ACC112 (cell line): Measurements from ENCODE around the gene GOLGA6B.
"Not testable (repeated sequence)": the region's sequence is repeated elsewhere in the genome, so short reads cannot be mapped to it uniquely, and the experiment has no call there.

Experiments used
- H2AFZ ChIP-seq: fragments of 200-600 bp; sonication (generic); one replicate; pipeline ENCODE4 v1.6.0; 2017; ENCODE audit warnings: antibody characterized with exemption, low read length; ENCODE audit not compliant: unreplicated experiment
- H3K27ac ChIP-seq: fragments of 200-600 bp; sonication (generic); 2 replicates; pipeline ENCODE4 v1.5.1; 2014; ENCODE audit warnings: low read depth, mild to moderate bottlenecking, antibody characterized with exemption, low read length, moderate library complexity
- H3K27me3 ChIP-seq: fragments of 200-600 bp; sonication (generic); 2 replicates; pipeline ENCODE4 v1.6.1; 2014; ENCODE audit warnings: mild to moderate bottlenecking, antibody characterized with exemption, low read length, moderate library complexity, mixed read lengths; ENCODE audit not compliant: insufficient read depth
- H3K36me3 ChIP-seq: fragments of 200-600 bp; sonication (generic); 2 replicates; pipeline ENCODE4 v1.6.1; 2016; ENCODE audit warnings: mild to moderate bottlenecking, antibody characterized with exemption, low read length, moderate library complexity, mixed read lengths; ENCODE audit not compliant: insufficient read depth
- H3K4me1 ChIP-seq: fragments of 200-600 bp; sonication (generic); one replicate; pipeline ENCODE4 v1.6.1; 2016; ENCODE audit warnings: low read length, mixed read lengths; ENCODE audit not compliant: insufficient read depth, unreplicated experiment, control insufficient read depth
- H3K4me3 ChIP-seq: fragments of 200-600 bp; sonication (generic); 2 replicates; pipeline ENCODE4 v1.5.1; 2014; ENCODE audit warnings: mild to moderate bottlenecking, low read depth, low read length
- H3K79me2 ChIP-seq: fragments of 200-600 bp; sonication (generic); one replicate; pipeline ENCODE4 v1.6.0; 2016; ENCODE audit warnings: low read length; ENCODE audit not compliant: control insufficient read depth, unreplicated experiment, insufficient read depth

Gene GOLGA6B

DNA sequence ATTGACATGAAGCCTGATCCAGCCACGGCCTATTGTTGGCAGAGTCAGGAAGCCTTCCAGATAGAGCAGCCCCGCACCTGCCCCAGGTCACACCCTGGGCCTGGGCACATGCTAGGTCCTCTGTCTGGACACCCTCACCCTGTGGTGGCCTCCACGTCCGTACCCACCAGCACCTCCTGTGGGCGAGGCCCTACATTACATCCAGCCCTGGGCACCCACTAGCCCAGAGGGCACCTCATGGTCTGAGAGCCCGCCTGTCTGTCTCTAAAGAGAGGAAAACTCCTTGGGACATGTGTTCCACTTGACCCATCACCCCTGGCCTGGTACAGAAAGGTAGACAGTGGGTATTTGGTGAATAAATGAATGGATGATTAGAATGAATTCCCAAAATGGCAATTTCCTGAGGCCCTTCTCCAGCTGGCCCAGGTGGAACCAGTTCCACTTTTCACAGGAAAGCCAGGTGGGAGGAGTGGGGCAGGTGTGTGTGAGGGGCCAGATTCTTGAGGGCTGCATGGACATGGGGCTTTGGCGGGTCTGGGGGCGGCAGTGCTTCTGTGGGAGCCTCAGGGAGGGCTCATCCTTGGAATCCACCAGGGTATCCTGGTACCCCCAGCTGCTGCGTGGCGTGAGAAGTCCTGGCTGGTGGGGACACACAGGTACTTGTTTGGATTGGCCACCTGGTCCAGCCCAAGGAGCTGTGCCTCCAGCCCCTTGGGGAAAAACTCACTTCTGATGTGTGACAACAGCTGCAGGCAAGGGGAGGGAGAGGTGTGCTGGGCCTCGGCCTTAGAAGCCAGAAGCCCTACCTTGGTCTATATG is 26.0 kb upstream of the GOLGA6B start:
- not testable (repeated sequence) for H3K79me2 ChIP-seq, H3K27me3 ChIP-seq, H2AFZ ChIP-seq, H3K27ac ChIP-seq, H3K36me3 ChIP-seq, H3K4me3 ChIP-seq, H3K4me1 ChIP-seq

GRCh38 chr15:72629068-72629570 is 25.4 kb upstream of the GOLGA6B start:
- not testable (repeated sequence) for H3K79me2 ChIP-seq, H2AFZ ChIP-seq, H3K27me3 ChIP-seq, H3K4me1 ChIP-seq, H3K27ac ChIP-seq, H3K4me3 ChIP-seq, H3K36me3 ChIP-seq

DNA sequence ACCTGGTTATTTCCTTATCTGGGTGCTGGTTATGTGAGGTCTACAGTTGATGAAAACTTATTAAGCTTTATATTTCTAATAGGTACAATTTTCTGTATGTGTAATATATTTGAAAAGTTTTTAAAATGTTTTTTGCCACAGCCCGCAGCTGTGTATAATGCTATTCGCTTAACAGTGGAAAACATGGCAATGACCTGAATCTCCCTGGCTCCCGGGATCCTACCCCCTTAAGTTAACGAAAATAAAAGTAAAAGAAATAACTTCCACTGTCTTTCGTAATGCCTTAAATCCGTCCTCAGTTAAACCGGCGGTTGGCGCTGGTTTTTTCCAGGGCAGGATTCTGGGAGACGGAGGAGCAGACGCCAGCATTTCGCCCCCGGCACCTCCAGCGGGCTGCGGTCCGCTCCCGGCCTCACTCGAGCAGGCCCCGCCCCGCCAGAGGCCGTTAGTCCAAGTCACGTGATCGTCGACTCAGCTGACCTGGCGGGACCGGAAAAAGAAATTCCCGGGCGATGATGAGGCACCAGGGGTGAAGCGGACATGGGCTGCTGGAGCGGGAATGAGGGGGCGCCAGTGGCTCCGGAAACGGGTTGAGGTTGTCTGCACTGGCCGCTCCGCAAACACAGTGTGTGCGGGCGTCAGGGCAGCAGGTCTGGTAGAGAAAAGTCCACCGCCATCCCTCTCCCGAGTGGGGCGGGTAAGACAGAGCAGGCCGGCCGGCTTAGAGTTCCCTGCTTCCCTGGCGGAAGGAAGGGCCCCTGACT is 17.8 kb upstream of the GOLGA6B start:
- 0 out of 2 replicates have a peak overlapping the region, but pooled peaks have one; percentile 54 for H3K4me3 ChIP-seq
- H3K27me3 ChIP-seq, H2AFZ ChIP-seq, H3K27ac ChIP-seq, H3K4me1 ChIP-seq, H3K36me3 ChIP-seq, H3K79me2 ChIP-seq: not testable (repeated sequence)

DNA sequence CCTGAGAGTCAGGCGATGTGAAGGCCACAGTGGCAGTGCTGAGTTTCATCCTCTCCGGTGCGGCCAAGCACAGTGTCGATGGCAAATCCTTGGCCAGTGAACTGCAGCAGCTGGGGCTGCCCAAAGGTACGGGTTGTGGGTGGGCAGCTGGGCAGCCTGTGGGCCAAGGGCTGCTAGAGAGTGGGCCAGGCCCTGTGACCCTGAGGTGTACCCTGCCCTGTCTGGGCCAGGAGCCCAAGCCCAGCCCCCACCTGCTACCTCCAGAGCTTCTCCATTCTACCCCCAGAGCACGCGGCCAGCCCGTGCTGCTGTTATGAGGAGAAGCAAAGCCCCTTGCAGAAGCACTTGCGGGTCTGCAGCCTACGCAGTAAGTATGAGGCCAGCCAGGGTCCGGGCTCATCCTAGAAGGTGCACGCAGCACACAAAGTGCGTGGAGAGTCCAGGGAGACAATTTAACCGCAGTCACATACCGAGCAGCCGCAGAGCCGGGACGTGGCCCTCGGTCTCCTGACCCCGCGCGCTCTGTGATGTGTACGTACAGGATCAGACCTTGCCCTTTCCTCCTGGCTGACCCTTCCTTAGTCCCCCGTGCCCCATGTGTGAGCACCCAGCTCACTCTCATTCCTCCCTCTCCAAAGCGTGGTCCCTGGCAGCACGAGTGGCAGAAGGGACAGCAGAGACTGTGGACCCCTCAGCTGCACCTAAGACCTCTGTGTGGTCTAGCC is 14.6 kb upstream of the GOLGA6B start:
- not testable (repeated sequence) for H3K27me3 ChIP-seq, H3K36me3 ChIP-seq, H3K4me3 ChIP-seq, H3K79me2 ChIP-seq, H2AFZ ChIP-seq, H3K27ac ChIP-seq, H3K4me1 ChIP-seq

- not testable (repeated sequence) for H2AFZ ChIP-seq, H3K79me2 ChIP-seq, H3K4me1 ChIP-seq, H3K36me3 ChIP-seq, H3K4me3 ChIP-seq, H3K27ac ChIP-seq, H3K27me3 ChIP-seq
Observed at GRCh38 chr15:72642271-72642670, 12.2 kb upstream of the GOLGA6B start.

- not testable (repeated sequence) for H3K27me3 ChIP-seq, H3K27ac ChIP-seq, H3K4me3 ChIP-seq, H3K79me2 ChIP-seq, H2AFZ ChIP-seq, H3K4me1 ChIP-seq, H3K36me3 ChIP-seq
Observed at GRCh38 chr15:72648631-72649253, 5.8 kb upstream of the GOLGA6B start.

DNA sequence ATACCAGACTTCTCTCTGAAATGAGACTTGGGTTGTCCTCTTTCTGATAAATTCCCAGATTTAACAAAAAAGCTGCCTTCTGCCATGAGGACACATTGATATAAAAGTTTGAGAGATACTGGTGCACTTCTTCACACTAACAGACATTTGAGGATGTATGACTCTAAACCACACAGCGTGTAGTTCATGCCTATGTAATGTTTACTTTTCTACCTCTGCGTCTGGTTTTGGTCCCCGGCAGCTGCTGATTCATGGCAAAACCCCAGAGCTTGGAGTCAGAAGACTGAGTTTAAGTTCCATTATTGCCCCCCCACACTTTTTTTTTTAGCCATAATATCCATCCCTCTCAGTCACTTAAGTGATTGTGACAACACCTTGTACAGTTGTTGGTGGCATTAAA is 1.5 kb downstream of the GOLGA6B start:
- H2AFZ ChIP-seq, H3K4me1 ChIP-seq, H3K4me3 ChIP-seq, H3K27me3 ChIP-seq, H3K36me3 ChIP-seq, H3K79me2 ChIP-seq, H3K27ac ChIP-seq: not testable (repeated sequence)

- not testable (repeated sequence) for H3K36me3 ChIP-seq, H3K27me3 ChIP-seq
Observed at GRCh38 chr15:72661081-72661480, 6.6 kb downstream of the GOLGA6B start.

GRCh38 chr15:72663931-72664330 is 9.4 kb downstream of the GOLGA6B start:
- H3K27me3 ChIP-seq, H3K27ac ChIP-seq, H3K4me1 ChIP-seq, H3K36me3 ChIP-seq, H2AFZ ChIP-seq, H3K4me3 ChIP-seq, H3K79me2 ChIP-seq: not testable (repeated sequence)

More at GRCh38 chr15:72661081-72661480, 6.6 kb downstream of the GOLGA6B start:
- H3K4me1 ChIP-seq, H3K79me2 ChIP-seq, H3K27ac ChIP-seq, H2AFZ ChIP-seq, H3K4me3 ChIP-seq: not testable (repeated sequence)

DNA sequence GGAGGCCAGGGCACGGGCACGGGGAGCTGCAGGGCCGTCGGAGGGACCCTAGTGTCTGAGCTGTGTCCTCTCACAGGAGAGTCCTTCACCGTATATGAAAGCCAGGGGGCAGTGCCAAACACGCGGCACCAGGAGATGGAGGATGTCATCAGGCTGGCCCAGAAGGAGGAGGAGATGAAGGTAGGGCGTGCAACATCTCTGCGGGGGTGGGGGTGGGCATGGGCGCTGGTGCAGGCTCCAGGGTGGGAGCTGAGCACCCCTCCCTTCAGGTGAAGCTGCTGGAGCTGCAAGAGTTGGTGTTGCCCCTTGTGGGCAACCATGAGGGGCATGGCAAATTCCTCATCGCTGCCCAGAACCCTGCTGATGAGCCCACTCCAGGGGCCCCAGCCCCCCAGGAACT is 11.2 kb downstream of the GOLGA6B start:
- not testable (repeated sequence) for H3K36me3 ChIP-seq, H2AFZ ChIP-seq, H3K4me3 ChIP-seq

More for the DNA sequence above, 11.2 kb downstream of the GOLGA6B start:
- not testable (repeated sequence) for H3K27ac ChIP-seq, H3K4me1 ChIP-seq, H3K27me3 ChIP-seq, H3K79me2 ChIP-seq
